Loucy (cell line): ENCODE measurements around the gene KPNB1.

ENCODE experiments used
- H2AFZ ChIP-seq: fragments of 200-600 bp; sonication (generic); 2 replicates; pipeline ENCODE4 v1.6.0; 2016; ENCODE audit warnings: antibody characterized with exemption, mild to moderate bottlenecking, low read length, moderate library complexity
- H3F3A ChIP-seq: fragments of 200-600 bp; 2 replicates; pipeline ENCODE4 v1.6.0; 2016; ENCODE audit warnings: antibody characterized with exemption, low read depth, mild to moderate bottlenecking
- H3K27me3 ChIP-seq: fragments of 200-600 bp; sonication (generic); 2 replicates; pipeline ENCODE4 v1.6.1; 2014; ENCODE audit warnings: low read length, mild to moderate bottlenecking; ENCODE audit not compliant: insufficient read depth, poor library complexity, severe bottlenecking
- H3K36me3 ChIP-seq: fragments of 200-600 bp; sonication (generic); 2 replicates; pipeline ENCODE4 v1.6.1; 2016; ENCODE audit warnings: low read length; ENCODE audit not compliant: insufficient read depth
- H3K4me1 ChIP-seq: fragments of 200-600 bp; sonication (generic); 2 replicates; pipeline ENCODE4 v1.5.1; 2014; ENCODE audit warnings: low read length, mild to moderate bottlenecking; ENCODE audit not compliant: insufficient read depth, poor library complexity, severe bottlenecking
- H3K4me2 ChIP-seq: fragments of 200-600 bp; sonication (generic); 2 replicates; pipeline ENCODE4 v1.6.0; 2014; ENCODE audit warnings: antibody characterized with exemption, low read length, low read depth, mild to moderate bottlenecking; ENCODE audit not compliant: poor library complexity, severe bottlenecking
- H3K4me3 ChIP-seq: fragments of 200-600 bp; sonication (generic); 2 replicates; pipeline ENCODE4 v1.5.1; 2014; ENCODE audit warnings: low read length, mild to moderate bottlenecking, mixed read lengths; ENCODE audit not compliant: poor library complexity, severe bottlenecking
- H3K79me2 ChIP-seq: fragments of 200-600 bp; sonication (generic); 2 replicates; pipeline ENCODE4 v1.6.1; 2014; ENCODE audit warnings: low read length; ENCODE audit not compliant: insufficient read depth
- H3K9ac ChIP-seq: fragments of 200-600 bp; sonication (generic); 2 replicates; pipeline ENCODE4 v1.6.0; 2014; ENCODE audit warnings: mild to moderate bottlenecking, low read depth, low read length, moderate library complexity; ENCODE audit not compliant: poor library complexity, severe bottlenecking
- H3K9me2 ChIP-seq: fragments of 200-600 bp; sonication (generic); replicated peaks from 2 replicates; pipeline ENCODE4 v1.6.1; 2016; ENCODE audit warnings: low read depth, low read length, mixed read lengths
- H3K9me3 ChIP-seq: fragments of 200-600 bp; sonication (generic); 2 replicates; pipeline ENCODE4 v1.6.1; 2014; ENCODE audit warnings: mild to moderate bottlenecking, antibody characterized with exemption, low read length, low read depth; ENCODE audit not compliant: insufficient read depth
- H4K20me1 ChIP-seq: fragments of 200-600 bp; sonication (generic); 2 replicates; pipeline ENCODE4 v1.6.0; 2014; ENCODE audit warnings: antibody characterized with exemption, low read length, mild to moderate bottlenecking; ENCODE audit not compliant: insufficient read depth, poor library complexity, severe bottlenecking
- CTCF ChIP-seq: fragments of 200-600 bp; sonication (generic); conservative IDR thresholded peaks from 2 replicates; pipeline ENCODE4 v1.5.1; 2014; ENCODE audit warnings: mild to moderate bottlenecking, antibody characterized with exemption, low read length
- EZH2phosphoT487 ChIP-seq: fragments of 200-600 bp; IDR thresholded peaks from 2 replicates; pipeline ENCODE4 v1.6.1; 2018; ENCODE audit warnings: antibody characterized with exemption, mild to moderate bottlenecking, moderate library complexity, borderline replicate concordance

KPNB1 gene

GRCh38 chr17:47649153-47649971 lies at the start of gene KPNB1:
Gene KPNB1, plus strand, starts transcription at chr17:47649919. Its CDS starts 326 bp downstream, at chr17:47650245.
- Histone ChIP-seq H3K36me3 (peaks cover 25% of the 10 kb centered on the region), H3K4me2 (peak within 1 kb of the TSS; percentile 93), H3F3A (no peaks in the 10 kb centered on the region; the same call in 1 of the 2 replicates), H3K4me1 (peaks cover 42% of the 10 kb centered on the region), H4K20me1 (peaks cover 38% of the 10 kb centered on the region), H3K9ac (peak within 1 kb of the TSS; percentile 93), H3K9me2 (no peaks in the 10 kb centered on the region), H3K79me2 (peaks cover 58% of the 10 kb centered on the region), H3K9me3 (no peaks in the 10 kb centered on the region), H2AFZ (peak within 1 kb of the TSS; percentile 77), H3K27me3 (no peaks in the 10 kb centered on the region), H3K4me3 (peak within 1 kb of the TSS; percentile 99)
- TF ChIP-seq EZH2phosphoT487 (no peak), CTCF (no peak)

- Histone ChIP-seq H3K9me2 (no peaks in the 10 kb centered on the region), H3K79me2 (no peaks in the 10 kb centered on the region), H3K4me1 (no peaks in the 10 kb centered on the region), H4K20me1 (no peaks in the 10 kb centered on the region), H2AFZ (no peak overlapping the region), H3K27me3 (no peaks in the 10 kb centered on the region), H3K4me3 (no peak overlapping the region), H3F3A (peaks cover 6% of the 10 kb centered on the region; the same call in 1 of the 2 replicates), H3K36me3 (peaks cover 70% of the 10 kb centered on the region), H3K9ac (no peak overlapping the region), H3K4me2 (no peak overlapping the region), H3K9me3 (no peaks in the 10 kb centered on the region)
- TF ChIP-seq EZH2phosphoT487: no peak
- TF ChIP-seq CTCF: no peak
Measured at GRCh38 chr17:47603830-47604597, 45.7 kb upstream of the KPNB1 start.

GRCh38 chr17:47604598-47604927 lies 45.2 kb upstream of the KPNB1 start:
- Histone ChIP-seq H3K27me3 (no peaks in the 10 kb centered on the region), H3K9ac (no peak overlapping the region), H3K36me3 (peaks cover 65% of the 10 kb centered on the region), H3F3A (peaks cover 6% of the 10 kb centered on the region; the same call in 1 of the 2 replicates), H3K9me3 (no peaks in the 10 kb centered on the region), H2AFZ (no peak overlapping the region), H3K4me3 (no peak overlapping the region), H3K9me2 (no peaks in the 10 kb centered on the region), H3K4me1 (no peaks in the 10 kb centered on the region), H3K79me2 (no peaks in the 10 kb centered on the region), H3K4me2 (no peak overlapping the region), H4K20me1 (no peaks in the 10 kb centered on the region)
- TF ChIP-seq CTCF (no peak), EZH2phosphoT487 (no peak)
